Hypothalamus (tissue), 51 donors: Measurements from ENCODE around the gene ARTN.

Experiments used
- DNase-seq, 51 donors: peaks; one replicate each; lab custom pipeline; 2025; lab: John Stamatoyannopoulos, UW

ARTN gene

GRCh38 chr1:43946236-43947060, 12.8 kb downstream of the ARTN start, which contains the start of gene IPO13:
Gene IPO13 (plus strand): TSS chr1:43946950. CDS start chr1:43947601, 651 bp downstream.
- DNase-seq: peak; percentile 58 to 99 (median 96)

GRCh38 chr1:43947061-43947873, 13.7 kb downstream of the ARTN start:
- DNase-seq: peak in 8 of 51 donors; percentile 13 to 60 (median 32)

- DNase-seq: peak in 1 of 51 donors; percentile 38
Observed at GRCh38 chr1:43947874-43948437, 14.4 kb downstream of the ARTN start.

GRCh38 chr1:43949678-43950077, 16.1 kb downstream of the ARTN start:
- DNase-seq: peak in 2 of 51 donors; percentile 16 to 27

- no peak for DNase-seq
Observed at GRCh38 chr1:43951021-43951985, 17.7 kb downstream of the ARTN start.

- DNase-seq: peak in 23 of 51 donors; percentile 16 to 73 (median 43)
Observed at GRCh38 chr1:43952731-43953346, 19.2 kb downstream of the ARTN start.

GRCh38 chr1:43953361-43953760, 19.8 kb downstream of the ARTN start:
- DNase-seq: no peak

GRCh38 chr1:43954036-43954435, 20.4 kb downstream of the ARTN start:
- DNase-seq: peak in 40 of 51 donors; percentile 15 to 93 (median 72)

- no peak for DNase-seq
Observed at GRCh38 chr1:43956234-43956633, 22.6 kb downstream of the ARTN start.

GRCh38 chr1:43957407-43958040, 23.9 kb downstream of the ARTN start:
- no peak for DNase-seq

- peak in 4 of 51 donors; percentile 19 to 38 (median 26) for DNase-seq
Observed at GRCh38 chr1:43958351-43959255, 25.0 kb downstream of the ARTN start.

GRCh38 chr1:43960798-43961197, 27.2 kb downstream of the ARTN start:
- DNase-seq: no peak

GRCh38 chr1:43961692-43962091, 28.1 kb downstream of the ARTN start:
- DNase-seq: peak in 3 of 51 donors; percentile 17 to 38 (median 20)

GRCh38 chr1:43962324-43962723, 28.7 kb downstream of the ARTN start:
- DNase-seq: peak in 13 of 51 donors; percentile 9 to 59 (median 31)

- DNase-seq: no peak
Observed at GRCh38 chr1:43963006-43963405, 29.4 kb downstream of the ARTN start.

GRCh38 chr1:43963890-43964289, 30.3 kb downstream of the ARTN start:
- DNase-seq: no peak

GRCh38 chr1:43965316-43965715, 31.7 kb downstream of the ARTN start:
- no peak for DNase-seq
